HepG2 (cell line): ENCODE results near the gene C19orf47. TPM values are rescaled to one million over a fixed set of nuclear protein-coding genes. Genes with fewer than 3 reads are reported as not detected.

Source experiments
- ASH2L ChIP-seq: fragments of 300-600, 200-600 bp; sonication (generic); IDR thresholded peaks from 2 replicates; pipeline ENCODE4 v1.7.0; 2017; ENCODE audit warnings: low read depth, mild to moderate bottlenecking, moderate library complexity, mixed read lengths, low read length; ENCODE audit not compliant: insufficient read length
- ATF7-NPFF ChIP-seq: sonication (generic); formaldehyde crosslinking; IDR thresholded peaks from 2 replicates; pipeline ENCODE4 v1.8.1; 2023; ENCODE audit warnings: mild to moderate bottlenecking, low read depth, missing genetic modification reagents, moderate library complexity
- CBX5 ChIP-seq: sonication (generic); formaldehyde crosslinking; IDR thresholded peaks from 2 replicates; pipeline ENCODE4 v1.4.0; 2020; ENCODE audit warnings: missing genetic modification reagents, borderline replicate concordance
- HNRNPH1 ChIP-seq: fragments of 200-400 bp; formaldehyde crosslinking; optimal IDR thresholded peaks from 2 replicates; pipeline ENCODE3; 2017; ENCODE audit warnings: mild to moderate bottlenecking, low read depth, low read length
- HOXD1 ChIP-seq: sonication (generic); formaldehyde crosslinking; IDR thresholded peaks from 2 replicates; pipeline ENCODE4 v1.5.0; 2020; ENCODE audit warnings: missing genetic modification reagents
- NFRKB ChIP-seq: fragments of 450-650 bp; IDR thresholded peaks from 2 replicates; pipeline ENCODE4 v1.6.1; 2017
- PHF20 ChIP-seq: sonication (generic); formaldehyde crosslinking; IDR thresholded peaks from 2 replicates; pipeline ENCODE4 v1.5.0; 2020; ENCODE audit warnings: mild to moderate bottlenecking, missing genetic modification reagents
- PHF21A ChIP-seq: sonication (generic); formaldehyde crosslinking; IDR thresholded peaks from 2 replicates; pipeline ENCODE4 v1.5.0; 2020; ENCODE audit warnings: mild to moderate bottlenecking, missing genetic modification reagents
- RNF2 ChIP-seq: fragments of 450-650 bp; conservative IDR thresholded peaks from 2 replicates; pipeline ENCODE4 v1.6.1; 2016; ENCODE audit warnings: low read depth
- SALL1 ChIP-seq: sonication (generic); formaldehyde crosslinking; IDR thresholded peaks from 2 replicates; pipeline ENCODE4 v1.8.0; 2022; ENCODE audit warnings: mild to moderate bottlenecking, missing genetic modification reagents
- SPEN ChIP-seq: sonication (generic); formaldehyde crosslinking; IDR thresholded peaks from 2 replicates; pipeline ENCODE4 v1.5.1; 2020; ENCODE audit warnings: low read depth, mild to moderate bottlenecking, missing genetic modification reagents
- SRSF1 ChIP-seq: fragments of 200-400 bp; formaldehyde crosslinking; optimal IDR thresholded peaks from 2 replicates; pipeline ENCODE3; 2017; ENCODE audit warnings: mild to moderate bottlenecking, low read depth, low read length, moderate library complexity
- STAT5B ChIP-seq: sonication (generic); formaldehyde crosslinking; IDR thresholded peaks from 2 replicates; pipeline ENCODE4 v1.4.0; 2020; ENCODE audit warnings: missing genetic modification reagents
- ZBTB20 ChIP-seq: sonication (generic); formaldehyde crosslinking; IDR thresholded peaks from 2 replicates; pipeline ENCODE4 v1.8.1; 2023; ENCODE audit warnings: missing genetic modification reagents, low read depth, mild to moderate bottlenecking, borderline replicate concordance
- ZNF160 ChIP-seq: sonication (generic); formaldehyde crosslinking; IDR thresholded peaks from 2 replicates; pipeline ENCODE4 v1.8.0; 2022; ENCODE audit warnings: mild to moderate bottlenecking, inconsistent platforms, missing genetic modification reagents
- ZNF234 ChIP-seq: sonication (generic); formaldehyde crosslinking; conservative IDR thresholded peaks from 2 replicates; pipeline ENCODE4 v1.5.1; 2020; ENCODE audit warnings: mild to moderate bottlenecking, missing genetic modification reagents
- ZNF431 ChIP-seq: sonication (generic); formaldehyde crosslinking; IDR thresholded peaks from 2 replicates; pipeline ENCODE4 v1.9.0; 2022; ENCODE audit warnings: missing genetic modification reagents, low read depth, mild to moderate bottlenecking, borderline replicate concordance
- ZNF460 ChIP-seq: sonication (generic); formaldehyde crosslinking; IDR thresholded peaks from 2 replicates; pipeline ENCODE4 v1.5.1; 2020; ENCODE audit warnings: missing genetic modification reagents, mild to moderate bottlenecking, borderline replicate concordance
- ZNF543 ChIP-seq: sonication (generic); formaldehyde crosslinking; IDR thresholded peaks from 2 replicates; pipeline ENCODE4 v1.4.0; 2020; ENCODE audit warnings: mild to moderate bottlenecking, missing genetic modification reagents
- polyA plus RNA-seq, 8 experiments: library from polyadenylated mRNA; depleted of rRNA in 3 of 8; stranded (reverse) in 7 of 8; unstranded in 1 of 8; fragments of >200 nt; fragmentation: Illumina TruSeq in 4 of 8; extraction: Trizol in 4 of 8; gene quantifications; 2 replicates each; pipeline versions ENCODE4 v1.2.1 to v1.2.3, GENCODE V29; 2011 to 2016; ENCODE audit warnings: low read depth in 4 of 8, missing spikeins in 1 of 8, mixed read lengths in 1 of 8; ENCODE audit not compliant: insufficient read depth in 1 of 8
- total RNA-seq, 5 experiments: library from RNA; depleted of rRNA; stranded (reverse); fragments of >200 nt; fragmentation: Illumina TruSeq; extraction: Trizol; gene quantifications; 2 replicates each; pipeline ENCODE4 v1.2.3, GENCODE V29; 2016; ENCODE audit warnings: low read depth in 1 of 5
- TF ChIP-seq, protein P1 (sequence below): sonication (generic); formaldehyde crosslinking; IDR thresholded peaks from 2 replicates; pipeline ENCODE4 v1.5.0; 2020; ENCODE audit warnings: missing genetic modification reagents
- TF ChIP-seq, protein P2 (sequence below): sonication (generic); formaldehyde crosslinking; IDR thresholded peaks from 2 replicates; pipeline ENCODE4 v1.8.1; 2023; ENCODE audit warnings: mild to moderate bottlenecking, missing genetic modification reagents
- TF ChIP-seq, protein P3 (sequence below): sonication (generic); formaldehyde crosslinking; IDR thresholded peaks from 2 replicates; pipeline ENCODE4 v1.5.0; 2020; ENCODE audit warnings: missing genetic modification reagents
- TF ChIP-seq, protein P4 (sequence below): sonication (generic); formaldehyde crosslinking; IDR thresholded peaks from 2 replicates; pipeline ENCODE4 v1.4.0; 2020; ENCODE audit warnings: mild to moderate bottlenecking, missing genetic modification reagents

Gene C19orf47
- total and polyA plus RNA-seq, 2 of the 13 experiments (the other 11 are each of a cell fraction or from before 2014, with no cell fraction given), result 8.1 to 10.6 TPM

DNA sequence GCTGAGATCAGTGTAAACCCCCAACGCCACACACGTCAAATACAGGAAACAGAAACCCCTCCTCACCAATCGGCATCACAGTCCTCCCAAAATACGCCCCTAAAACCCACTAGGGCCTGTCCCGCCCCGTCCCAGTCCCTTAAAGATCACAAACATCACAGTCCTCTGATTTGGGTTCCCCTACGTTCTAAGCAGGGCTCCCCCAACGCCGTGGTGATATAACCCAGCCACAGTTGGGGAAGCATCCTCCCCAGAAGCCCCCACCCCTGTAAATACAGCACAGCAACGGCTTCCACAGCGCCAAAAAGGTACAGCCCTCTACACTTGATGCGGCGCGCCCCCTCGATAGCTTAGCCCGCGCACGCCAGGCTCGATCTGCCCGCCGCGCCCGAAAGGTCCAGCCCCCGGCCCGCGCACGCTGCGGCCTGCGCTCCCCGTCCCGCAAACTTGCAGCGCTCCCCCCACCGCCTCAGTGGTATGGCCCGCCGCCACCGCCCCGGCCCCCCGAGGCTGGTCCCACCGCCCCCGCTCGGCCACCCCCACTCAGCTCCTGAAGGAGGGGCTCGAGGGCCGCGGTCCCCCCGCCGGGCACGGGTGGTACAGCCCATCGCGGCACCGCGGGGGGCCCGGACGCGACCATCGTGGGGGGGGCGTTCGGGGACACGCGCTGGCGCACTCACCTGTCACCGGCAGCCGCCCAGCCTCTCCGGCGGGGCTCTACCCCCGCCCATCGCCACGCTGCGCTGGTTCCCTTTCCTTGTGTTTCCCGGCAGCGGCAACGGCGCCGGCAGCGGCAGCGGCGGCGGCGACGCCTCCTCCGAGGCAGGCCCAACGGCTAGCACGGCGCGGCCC is 63.5 kb downstream of the C19orf47 start, which contains the start of gene AKT2 (continued):
- TF ChIP-seq, protein P1, sequence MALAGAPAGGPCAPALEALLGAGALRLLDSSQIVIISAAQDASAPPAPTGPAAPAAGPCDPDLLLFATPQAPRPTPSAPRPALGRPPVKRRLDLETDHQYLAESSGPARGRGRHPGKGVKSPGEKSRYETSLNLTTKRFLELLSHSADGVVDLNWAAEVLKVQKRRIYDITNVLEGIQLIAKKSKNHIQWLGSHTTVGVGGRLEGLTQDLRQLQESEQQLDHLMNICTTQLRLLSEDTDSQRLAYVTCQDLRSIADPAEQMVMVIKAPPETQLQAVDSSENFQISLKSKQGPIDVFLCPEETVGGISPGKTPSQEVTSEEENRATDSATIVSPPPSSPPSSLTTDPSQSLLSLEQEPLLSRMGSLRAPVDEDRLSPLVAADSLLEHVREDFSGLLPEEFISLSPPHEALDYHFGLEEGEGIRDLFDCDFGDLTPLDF, result 0 out of 2 replicates have a peak, but pooled peaks have one; percentile 23
- no peak for TF ChIP-seq CBX5 (CRISPR knock-in tag)
- TF ChIP-seq, protein P2, sequence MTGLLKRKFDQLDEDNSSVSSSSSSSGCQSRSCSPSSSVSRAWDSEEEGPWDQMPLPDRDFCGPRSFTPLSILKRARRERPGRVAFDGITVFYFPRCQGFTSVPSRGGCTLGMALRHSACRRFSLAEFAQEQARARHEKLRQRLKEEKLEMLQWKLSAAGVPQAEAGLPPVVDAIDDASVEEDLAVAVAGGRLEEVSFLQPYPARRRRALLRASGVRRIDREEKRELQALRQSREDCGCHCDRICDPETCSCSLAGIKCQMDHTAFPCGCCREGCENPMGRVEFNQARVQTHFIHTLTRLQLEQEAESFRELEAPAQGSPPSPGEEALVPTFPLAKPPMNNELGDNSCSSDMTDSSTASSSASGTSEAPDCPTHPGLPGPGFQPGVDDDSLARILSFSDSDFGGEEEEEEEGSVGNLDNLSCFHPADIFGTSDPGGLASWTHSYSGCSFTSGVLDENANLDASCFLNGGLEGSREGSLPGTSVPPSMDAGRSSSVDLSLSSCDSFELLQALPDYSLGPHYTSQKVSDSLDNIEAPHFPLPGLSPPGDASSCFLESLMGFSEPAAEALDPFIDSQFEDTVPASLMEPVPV (CRISPR knock-in tag), result peak; percentile 86; the same call in 1 of the 2 replicates
- 0 out of 2 replicates have a peak, but pooled peaks have one; percentile 44 for TF ChIP-seq ZNF431 (CRISPR knock-in tag)
- no peak for TF ChIP-seq ZBTB20 (CRISPR knock-in tag)
- TF ChIP-seq ASH2L, result peak; percentile 45
- TF ChIP-seq ZNF160, result no peak
- TF ChIP-seq, protein P3, sequence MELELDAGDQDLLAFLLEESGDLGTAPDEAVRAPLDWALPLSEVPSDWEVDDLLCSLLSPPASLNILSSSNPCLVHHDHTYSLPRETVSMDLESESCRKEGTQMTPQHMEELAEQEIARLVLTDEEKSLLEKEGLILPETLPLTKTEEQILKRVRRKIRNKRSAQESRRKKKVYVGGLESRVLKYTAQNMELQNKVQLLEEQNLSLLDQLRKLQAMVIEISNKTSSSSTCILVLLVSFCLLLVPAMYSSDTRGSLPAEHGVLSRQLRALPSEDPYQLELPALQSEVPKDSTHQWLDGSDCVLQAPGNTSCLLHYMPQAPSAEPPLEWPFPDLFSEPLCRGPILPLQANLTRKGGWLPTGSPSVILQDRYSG (CRISPR knock-in tag), result no peak
- TF ChIP-seq SRSF1, result peak; percentile 54
- TF ChIP-seq SPEN (CRISPR knock-in tag), result peak; percentile 63
- TF ChIP-seq HNRNPH1, result no peak
- peak; percentile 47; the same call in 1 of the 2 replicates for TF ChIP-seq ATF7-NPFF
- TF ChIP-seq NFRKB, result no peak
- TF ChIP-seq ZNF234, result 0 out of 2 replicates have a peak, but pooled peaks have one; percentile 42
- TF ChIP-seq ZNF460 (CRISPR knock-in tag), result no peak
- TF ChIP-seq RNF2, result no peak
- peak; percentile 56 for TF ChIP-seq SALL1 (CRISPR knock-in tag)
- peak; percentile 57; the same call in 1 of the 2 replicates for TF ChIP-seq PHF21A (CRISPR knock-in tag)
- TF ChIP-seq HOXD1, result peak; percentile 50; the same call in 1 of the 2 replicates
- TF ChIP-seq PHF20 (CRISPR knock-in tag), result peak; percentile 14; the same call in 1 of the 2 replicates
- TF ChIP-seq STAT5B, result 0 out of 2 replicates have a peak, but pooled peaks have one; percentile 49
- TF ChIP-seq, protein P4, sequence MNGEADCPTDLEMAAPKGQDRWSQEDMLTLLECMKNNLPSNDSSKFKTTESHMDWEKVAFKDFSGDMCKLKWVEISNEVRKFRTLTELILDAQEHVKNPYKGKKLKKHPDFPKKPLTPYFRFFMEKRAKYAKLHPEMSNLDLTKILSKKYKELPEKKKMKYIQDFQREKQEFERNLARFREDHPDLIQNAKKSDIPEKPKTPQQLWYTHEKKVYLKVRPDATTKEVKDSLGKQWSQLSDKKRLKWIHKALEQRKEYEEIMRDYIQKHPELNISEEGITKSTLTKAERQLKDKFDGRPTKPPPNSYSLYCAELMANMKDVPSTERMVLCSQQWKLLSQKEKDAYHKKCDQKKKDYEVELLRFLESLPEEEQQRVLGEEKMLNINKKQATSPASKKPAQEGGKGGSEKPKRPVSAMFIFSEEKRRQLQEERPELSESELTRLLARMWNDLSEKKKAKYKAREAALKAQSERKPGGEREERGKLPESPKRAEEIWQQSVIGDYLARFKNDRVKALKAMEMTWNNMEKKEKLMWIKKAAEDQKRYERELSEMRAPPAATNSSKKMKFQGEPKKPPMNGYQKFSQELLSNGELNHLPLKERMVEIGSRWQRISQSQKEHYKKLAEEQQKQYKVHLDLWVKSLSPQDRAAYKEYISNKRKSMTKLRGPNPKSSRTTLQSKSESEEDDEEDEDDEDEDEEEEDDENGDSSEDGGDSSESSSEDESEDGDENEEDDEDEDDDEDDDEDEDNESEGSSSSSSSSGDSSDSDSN, result peak; percentile 24; the same call in 1 of the 2 replicates
- TF ChIP-seq ZNF543 (CRISPR knock-in tag), result peak; percentile 44; the same call in 1 of the 2 replicates
